ENCODE measurements around the gene NFKB2.

NFKB2 gene

DNA sequence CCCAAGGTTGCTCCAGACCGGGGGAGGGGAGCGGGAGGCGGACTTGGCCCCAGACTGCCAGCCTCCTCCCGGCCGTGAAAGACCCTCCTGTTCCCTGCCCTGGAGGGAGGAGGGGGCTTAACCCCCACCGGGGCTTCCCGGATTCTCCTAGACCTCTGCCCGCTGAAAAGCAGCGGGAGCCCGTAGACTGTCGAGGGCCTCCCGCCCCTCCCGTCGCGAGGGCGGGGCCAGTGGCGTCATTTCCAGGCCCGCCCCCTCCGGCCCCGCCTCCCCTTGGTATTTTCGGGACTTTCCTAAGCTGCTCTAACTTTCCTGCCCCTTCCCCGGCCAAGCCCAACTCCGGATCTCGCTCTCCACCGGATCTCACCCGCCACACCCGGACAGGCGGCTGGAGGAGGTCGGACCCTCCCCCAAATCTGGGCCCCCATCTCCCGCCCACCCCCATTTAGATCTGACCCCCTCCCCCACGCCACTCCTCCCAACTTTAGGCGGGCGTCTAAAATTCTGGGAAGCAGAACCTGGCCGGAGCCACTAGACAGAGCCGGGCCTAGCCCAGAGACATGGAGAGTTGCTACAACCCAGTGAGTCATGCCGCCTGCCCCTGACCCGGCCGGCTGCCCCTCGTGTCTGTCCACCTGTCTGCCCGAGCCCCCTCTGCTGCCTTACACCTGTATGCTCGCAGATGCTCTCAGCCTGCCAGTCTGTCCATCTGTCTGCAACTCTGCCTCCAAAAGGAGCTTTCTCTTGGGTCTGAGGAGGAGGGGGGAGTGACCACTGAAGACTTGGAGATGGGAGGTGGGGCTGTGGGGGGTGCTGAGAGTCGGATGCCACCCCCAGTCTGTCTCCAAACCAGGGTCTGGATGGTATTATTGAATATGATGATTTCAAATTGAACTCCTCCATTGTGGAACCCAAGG lies at the start of gene NFKB2:
Gene NFKB2, plus strand, starts transcription at position 306 of the 917 bp plus-strand sequence. Its CDS starts 255 bp downstream, at position 561.
- peak; percentile 94 for DNase-seq

DNA sequence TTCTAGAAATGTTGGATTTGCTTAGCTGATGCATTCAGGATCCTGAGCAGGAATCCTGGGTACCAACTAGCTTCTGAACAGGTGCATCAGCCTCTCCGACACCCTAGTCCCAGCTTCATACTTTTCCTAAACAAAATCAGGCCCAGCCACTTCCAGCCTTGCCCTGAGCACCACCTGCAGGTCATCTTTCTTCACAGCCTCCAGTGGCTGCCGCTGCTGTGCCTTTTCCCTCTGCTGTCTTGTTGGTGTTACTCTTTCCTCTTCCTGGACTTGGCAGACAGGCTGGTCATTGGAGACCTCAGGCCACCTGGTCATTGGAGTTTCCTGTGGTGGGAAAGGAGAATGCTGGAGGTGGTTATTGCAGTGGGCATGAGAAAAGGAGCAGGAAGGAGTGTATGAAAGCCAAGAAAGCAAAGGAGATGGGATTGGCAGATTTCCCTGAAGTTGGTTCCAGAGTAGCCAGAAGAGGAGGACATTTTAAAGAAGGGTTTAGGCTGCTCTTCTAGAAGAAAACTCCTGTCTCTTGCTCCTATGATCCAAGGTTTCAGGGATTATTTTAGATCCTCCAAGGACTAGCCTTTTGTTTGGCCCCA lies 48.2 kb upstream of the NFKB2 start:
- DNase-seq, result no peak

DNA sequence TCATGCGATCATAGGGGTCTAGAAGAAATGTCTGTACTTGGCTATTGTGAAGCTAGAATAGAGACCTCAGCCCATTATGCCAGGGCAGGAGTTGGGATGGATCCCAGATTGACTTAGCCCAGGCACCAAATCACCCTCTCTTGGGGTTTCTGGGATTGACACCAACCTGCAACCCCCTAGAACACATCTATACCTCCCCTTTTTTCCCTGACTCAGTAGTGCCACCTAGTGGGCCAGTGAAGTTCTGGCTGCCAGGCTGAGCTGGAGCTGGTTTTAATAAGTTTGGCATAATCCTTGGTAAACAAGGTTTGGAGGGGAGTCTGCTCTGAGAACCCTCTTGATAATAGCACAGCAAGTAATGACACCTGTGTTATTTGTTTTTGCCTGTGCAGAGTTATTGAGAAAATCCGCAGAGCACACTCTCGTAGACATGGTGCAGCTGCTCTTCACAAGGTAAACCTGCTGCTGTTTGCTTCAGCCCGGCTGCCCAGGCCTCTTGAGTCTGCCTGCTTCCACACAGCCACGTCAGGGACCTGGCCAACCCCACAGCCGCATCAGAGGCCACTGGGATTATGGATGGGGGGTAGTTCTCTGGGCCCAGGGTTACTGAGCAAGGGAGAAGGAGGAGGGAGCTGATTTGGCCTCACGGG lies 43.3 kb upstream of the NFKB2 start:
- peak; percentile 50 for DNase-seq

DNA sequence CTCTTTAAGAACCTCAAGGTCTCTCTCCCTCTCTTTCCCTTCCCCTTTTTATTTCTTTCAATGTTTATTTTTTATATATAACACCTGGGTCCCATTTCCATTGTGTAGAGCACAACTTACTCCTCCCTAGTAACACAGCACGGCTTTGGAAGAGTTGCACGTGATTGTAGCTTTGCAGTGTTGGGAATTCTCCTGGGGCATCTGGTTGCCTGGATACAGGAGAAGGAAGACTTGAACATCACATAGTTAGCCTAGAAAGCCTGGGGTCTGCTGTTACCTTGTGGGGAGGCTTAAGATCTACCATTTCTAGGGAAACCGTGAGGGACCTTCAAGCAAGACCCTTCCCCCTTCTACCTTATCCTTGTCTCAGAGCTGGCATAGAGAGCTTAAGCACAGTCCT lies 41.1 kb upstream of the NFKB2 start:
- no peak for DNase-seq

DNA sequence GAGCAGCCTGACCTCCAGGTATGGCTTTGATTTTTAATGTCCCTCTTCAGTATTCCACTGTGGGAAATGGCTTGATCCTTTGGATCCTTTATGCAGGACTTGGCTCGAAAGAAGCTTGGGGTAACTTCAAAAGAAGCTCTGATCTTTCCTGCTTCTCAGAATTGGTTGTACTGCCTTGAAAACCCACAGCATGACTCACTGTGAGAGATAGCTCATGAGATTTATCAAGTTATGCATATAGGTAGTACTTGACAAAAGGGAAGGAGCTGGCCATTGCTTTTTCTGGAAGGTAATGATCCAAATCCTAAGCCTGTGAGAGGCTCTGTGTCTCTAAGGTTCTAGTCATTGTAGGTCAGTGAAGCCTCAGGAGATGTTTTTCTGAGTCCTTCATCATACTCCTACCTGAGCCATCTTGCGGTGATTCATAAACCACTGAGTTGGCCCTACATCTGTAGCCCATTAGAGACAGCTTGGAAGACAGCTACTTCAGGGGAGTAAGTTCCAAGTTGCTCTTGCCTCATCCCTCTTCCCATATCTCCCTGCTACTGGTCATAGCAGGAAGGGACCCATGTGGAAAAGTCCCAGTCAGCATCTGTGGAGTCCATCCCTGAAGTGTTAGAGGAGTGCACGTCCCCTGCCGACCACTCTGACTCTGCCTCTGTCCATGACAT lies 36.7 kb upstream of the NFKB2 start:
- no peak for DNase-seq

DNA sequence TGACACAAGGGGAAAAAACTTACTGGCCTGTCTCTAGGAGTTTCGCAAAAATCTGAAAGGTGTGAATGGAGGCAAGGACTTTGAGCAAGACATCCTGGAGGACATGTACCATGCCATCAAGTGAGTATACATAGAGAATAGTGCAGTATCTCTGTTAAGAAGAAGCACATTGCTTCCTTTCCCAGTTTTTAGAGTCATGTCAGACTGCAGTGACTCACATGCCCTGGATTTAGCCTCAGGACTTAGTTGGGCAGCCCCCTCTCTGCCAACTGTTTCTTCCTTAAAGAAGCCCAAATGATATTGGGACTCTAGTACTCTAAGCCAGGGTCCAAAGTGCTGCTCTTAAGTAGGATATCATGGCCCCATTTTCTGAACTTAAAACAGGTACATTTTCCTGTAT lies 28.1 kb upstream of the NFKB2 start:
- DNase-seq, result no peak

DNA sequence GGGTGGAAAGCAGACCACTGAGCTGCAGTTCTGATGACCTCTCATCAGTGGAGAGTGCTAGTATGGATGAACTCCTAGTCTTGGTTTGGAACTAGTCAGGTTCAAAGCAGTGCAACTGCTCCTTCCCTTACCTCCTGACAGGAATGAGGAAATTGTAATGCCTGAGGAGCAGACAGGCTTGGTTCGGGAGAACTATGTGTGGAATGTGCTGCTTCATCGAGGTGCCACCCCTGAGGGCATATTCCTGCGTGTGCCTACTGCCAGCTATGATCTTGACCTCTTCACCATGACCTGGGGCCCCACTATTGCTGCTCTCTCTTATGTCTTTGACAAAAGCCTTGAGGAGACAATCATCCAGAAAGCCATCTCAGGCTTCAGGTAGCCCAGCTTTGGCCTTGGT lies 27.4 kb upstream of the NFKB2 start:
- no peak for DNase-seq

DNA sequence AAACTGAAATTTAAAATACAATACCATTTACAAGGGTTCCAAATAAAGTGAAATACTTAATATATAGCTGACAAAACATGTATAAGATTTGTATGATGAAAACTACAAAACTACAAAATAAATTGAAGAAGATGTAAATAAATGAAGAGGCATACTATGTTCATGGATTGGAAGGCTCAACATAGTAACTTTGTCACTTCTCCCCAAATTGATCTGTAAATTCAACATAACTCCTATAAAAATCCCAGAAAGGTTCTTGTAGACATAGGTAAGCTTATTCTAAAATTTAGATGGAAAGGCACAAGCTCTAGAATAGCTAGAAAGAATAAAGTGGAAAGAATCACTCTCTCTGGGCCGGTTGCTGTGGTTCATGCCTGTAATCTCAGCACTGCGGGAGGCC lies 24.2 kb upstream of the NFKB2 start:
- DNase-seq, result no peak

DNA sequence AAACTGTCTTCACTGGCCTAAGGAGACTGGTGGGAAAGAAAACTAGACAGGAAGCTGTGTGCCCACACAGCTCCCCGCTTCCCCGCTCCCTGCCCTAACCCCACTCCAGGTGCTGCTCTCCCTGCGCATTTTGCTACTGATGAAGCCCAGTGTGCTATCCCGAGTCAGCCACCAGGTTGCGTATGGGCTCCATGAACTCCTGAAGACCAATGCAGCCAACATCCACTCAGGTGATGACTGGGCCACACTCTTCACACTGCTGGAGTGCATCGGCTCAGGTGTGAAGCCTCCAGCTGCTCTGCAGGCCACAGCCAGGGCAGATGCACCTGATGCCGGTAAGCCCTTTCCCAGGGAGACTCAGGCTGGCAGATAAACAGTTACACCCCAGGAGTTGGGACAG lies 20.3 kb upstream of the NFKB2 start:
- no peak for DNase-seq

DNA sequence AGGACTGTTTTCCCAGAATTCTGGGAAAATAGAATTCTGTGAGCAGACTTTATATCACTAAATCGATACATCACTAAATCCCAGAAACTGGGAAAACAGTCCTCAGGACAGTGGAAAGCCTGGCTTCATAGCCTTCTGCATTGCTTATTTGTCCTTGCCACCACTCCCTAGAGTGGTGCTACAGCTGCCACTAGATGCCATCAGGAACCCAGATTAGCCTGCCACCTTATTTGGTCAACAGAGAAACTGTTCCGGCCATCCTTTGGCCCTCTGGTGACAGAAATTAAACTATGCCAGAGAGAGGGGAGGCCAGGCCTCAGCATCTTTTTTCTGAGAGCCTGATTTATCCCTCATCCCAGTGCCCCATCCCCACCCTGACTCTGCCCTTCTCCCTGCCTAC lies 19.6 kb upstream of the NFKB2 start:
- DNase-seq, result no peak

DNA sequence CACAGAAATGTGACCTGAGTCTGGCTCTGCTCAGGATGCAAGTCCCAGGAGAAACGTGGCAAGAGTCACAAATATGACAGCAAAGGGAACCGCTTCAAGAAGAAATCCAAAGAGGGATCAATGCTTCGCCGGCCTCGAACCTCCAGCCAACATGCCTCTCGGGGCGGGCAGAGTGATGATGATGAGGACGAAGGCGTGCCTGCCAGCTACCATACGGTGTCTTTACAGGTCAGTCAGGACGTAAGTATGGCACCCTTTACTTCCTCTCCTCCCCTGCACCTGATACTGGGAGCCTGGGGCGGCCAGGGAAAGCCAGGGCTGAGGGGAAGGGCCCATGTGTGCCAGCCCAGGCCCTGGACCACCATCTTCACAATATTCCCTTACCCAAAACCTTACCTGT lies 18.6 kb upstream of the NFKB2 start:
- DNase-seq, result no peak

DNA sequence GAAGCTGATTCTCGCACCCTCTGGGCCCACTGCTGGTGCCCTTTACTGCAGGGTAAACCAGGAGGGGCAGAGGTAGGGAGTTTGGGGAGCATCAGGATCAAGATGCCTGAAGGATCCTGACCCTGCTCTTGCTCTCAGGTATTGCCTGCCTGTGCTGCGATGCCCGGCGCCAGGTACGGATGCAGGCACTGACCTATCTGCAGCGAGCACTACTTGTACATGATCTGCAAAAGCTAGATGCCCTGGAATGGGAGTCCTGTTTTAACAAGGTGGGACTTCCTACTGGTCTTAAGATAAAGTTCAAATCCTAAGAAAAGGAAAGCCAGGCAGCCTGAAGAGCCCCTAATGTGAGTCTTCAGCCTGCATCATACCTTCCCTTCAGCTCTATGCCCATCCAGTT lies 16.1 kb upstream of the NFKB2 start:
- DNase-seq, result no peak

DNA sequence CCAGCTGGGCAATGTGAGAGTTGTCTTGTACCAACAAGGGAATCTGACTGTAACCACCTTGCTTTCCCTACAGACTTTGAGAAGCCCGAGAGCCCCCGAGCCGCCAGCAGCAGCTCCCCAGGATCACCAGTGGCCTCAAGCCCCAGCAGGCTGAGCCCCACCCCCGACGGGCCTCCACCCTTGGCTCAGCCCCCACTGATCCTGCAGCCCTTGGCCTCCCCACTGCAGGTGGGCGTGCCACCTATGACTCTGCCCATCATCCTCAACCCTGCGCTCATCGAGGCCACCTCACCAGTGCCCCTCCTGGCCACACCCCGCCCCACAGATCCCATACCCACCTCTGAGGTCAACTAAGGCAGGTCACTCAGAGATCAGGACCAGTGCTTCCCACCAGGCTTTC lies 13.5 kb upstream of the NFKB2 start:
- DNase-seq, result no peak

DNA sequence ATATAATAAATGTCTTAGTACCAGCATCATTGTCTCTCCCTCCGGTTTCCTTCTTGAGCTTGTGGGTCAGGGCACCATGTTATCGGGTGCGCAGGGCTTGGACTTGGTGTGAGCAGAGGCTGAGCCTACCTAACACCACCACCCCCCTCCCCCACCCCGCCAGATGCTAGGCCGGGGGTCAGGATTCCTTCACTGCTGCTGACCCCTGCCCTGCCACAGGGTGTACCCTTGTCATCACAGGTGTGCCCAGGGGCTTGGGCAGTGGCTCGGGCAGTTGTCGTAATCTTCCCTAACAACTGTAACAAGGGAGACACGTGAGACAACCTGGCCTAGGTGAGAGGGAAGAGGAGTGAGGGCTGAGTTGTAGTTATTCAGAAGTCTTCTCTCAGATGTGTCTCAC lies 12.6 kb upstream of the NFKB2 start:
- DNase-seq, result no peak

DNA sequence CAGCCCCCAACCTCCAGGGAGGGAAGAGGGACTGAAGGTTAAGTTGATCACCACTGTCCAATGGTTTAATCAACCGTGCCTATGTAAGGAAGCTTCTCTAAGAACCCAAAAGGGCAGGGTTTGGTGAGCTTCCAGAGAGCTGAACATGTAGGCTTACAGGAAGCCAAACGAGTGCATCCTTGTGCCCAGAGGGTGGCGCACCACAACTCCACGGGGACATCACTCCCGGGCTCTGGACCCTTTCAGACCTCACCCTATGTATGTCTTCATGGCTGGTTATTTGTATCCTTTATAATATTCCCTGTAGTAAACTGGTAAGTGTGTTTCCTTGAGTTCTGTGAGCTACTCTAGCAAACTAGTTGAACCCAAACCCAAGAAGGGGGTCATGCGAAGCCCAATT lies 11.5 kb upstream of the NFKB2 start:
- DNase-seq, result no peak

DNA sequence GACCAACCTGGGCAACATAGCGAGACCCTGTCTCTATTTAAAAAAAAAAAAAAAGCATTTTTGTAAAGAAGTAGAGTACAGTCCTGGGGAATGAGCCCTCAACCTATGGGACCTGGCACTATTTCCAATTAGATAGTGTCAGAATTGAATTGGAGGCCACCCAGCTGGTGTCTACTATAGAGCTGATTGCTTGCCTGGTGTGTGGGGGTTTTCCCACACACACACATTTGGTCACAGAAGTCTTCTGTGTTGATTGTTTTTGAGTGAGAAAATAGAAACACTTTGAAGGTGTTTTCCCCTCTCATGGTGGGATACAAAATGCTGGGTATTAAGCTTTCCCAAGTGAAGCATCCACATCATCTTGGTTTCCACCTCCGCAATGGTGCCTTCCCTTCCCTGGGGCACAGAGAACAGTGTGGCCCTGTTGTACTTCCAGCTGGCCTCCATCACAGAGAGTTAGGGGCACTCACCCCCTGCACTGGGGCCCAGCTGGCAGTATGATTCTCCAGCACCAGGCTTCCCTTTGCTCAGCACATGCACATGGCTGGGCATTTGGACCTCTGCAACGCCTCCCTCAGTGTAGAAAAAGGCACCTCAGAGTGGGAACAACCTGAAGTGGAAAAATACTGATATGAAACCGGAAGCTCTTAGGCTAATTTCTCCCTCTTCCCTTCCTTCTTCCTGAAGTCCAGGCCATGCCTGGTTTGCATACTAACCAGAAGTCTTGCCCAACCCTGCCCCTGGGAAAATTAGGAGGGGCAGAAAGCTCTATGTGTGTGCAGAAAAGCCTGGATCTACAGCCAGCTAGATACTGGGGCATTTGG lies 10.7 kb upstream of the NFKB2 start:
- no peak for DNase-seq

DNA sequence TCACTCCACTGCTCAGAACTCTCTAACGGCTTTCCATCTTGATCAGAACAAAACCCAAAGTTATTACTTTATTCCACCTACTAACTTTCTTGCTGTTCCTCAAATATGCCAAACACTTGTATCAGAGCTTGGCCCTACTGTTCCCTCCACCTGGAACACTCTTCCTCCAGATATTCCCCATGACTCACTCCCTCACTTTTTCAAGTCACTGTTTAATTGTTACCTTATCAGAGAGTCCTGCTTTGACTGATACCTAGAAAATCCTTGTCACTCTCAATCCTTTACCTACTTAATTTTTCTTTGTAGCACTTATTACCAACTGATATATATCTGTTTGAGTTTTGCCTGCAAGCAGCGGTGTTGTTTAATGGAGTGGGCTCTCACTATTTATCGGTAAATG lies 5.6 kb upstream of the NFKB2 start:
- no peak for DNase-seq

DNA sequence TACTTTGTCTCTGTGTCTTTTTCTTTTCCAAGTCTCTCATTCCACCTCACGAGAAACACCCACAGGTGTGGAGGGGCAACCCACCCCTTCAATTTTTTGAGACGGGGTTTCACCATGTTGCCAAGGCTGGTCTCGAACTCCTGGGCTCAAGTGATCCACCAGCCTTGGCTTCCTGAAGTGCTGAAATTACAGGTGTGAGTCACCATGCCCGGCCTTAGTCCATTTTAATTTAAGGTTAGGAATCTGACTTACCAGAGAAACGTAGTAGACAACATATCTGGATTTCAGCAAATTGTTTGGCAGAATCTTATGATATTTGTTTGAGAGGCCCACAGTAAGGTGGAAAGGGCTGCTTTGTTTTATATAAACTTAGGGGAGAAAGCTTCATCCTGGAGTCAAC lies 3.2 kb upstream of the NFKB2 start:
- no peak for DNase-seq

DNA sequence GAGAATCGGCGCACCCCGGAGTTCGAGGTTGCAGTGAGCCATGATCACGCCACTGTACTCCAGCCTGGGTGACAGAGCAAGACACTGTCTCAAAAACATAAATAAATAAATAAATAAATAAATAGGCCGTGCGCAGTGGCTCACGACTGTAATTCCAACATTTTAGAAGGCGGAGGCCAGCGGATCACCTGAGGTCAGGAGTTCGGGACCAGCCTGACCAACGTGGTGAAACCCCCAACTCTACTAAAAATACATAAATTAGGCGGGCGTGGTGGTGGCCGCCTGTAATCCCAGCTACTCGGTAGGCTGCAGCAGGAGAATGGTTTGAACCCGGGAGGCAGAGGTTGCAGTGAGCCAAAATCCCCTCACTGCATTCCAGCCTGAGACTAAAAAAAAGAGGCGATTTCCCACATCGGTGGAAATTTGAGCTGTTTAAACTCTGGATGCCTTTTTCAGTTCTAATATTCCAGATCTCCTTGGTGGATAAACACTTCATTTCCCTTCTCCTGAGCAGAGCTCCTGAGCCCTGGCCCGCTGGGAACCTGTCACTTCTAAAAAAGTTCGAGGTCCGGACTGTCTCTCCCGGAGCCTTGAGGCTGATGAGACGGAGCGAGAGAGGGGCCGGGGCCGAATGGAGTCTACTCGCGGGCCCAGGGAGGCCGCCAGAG lies 2.0 kb upstream of the NFKB2 start:
- no peak for DNase-seq

DNA sequence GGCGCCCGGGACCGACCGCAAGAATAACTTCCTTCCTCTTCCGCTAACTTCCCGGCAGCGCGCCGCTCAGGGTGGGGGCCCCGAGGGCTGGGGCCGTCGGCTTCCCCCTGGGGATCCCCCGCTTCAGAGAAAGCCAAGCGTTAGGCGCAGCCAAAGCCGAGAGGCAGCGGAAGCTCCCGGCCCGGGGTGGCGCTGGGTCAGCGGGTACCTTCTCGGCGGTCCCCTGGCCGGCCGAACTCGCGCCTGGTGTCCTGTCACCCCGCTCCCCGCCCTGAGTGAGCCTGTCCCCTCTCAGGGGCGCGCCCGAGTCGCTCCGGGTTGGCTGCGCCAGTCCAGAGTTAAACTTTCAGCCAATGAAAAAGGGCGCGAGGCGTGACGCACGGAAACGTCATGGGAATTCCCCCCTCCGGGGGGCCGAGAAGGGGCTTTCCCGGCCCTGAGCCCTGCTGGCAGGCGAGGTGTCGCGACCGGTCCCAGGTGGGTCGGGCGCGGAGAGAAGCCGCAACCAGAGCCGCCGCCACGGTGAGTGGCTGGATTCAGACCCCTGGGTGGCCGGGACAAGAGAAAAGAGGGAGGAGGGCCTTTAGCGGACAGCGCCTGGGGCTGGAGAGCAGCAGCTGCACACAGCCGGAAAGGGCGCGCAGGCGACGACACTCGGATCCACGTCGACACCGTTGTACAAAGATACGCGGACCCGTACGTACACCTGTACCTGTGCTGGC lies 1.3 kb upstream of the NFKB2 start:
- peak; percentile 98 for DNase-seq

DNA sequence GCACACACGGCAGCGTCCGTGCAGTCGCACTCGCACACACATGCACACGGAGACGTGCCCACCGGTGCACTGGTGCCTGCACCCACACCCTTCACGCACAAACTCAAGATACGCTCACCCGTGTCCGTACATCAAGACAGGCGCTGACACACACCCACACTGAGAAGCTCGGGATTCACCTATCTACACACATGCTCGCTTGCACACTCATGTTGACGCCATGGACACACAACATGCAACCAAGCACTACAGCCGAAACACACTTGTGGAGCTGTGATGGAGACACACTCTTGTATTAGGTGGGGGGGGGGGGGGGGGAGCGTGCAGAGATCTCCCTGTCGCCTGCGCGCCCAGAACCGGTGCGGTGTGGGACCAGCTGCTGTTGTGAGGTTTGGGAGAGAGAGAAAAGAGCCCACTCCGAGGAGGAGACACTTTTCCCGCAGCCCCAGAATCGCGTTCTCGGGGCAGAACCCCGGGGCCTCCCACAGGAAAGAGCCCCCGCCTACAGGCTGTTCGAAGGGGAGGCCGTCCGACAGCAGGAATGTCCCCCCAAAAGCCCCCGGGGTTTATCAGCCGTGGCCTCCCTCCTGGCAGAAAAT lies 605 bp upstream of the NFKB2 start:
- DNase-seq, result peak; percentile 70

Measured in CD4-positive, alpha-beta T cell treated with Interferon gamma for 1 hour (primary cell).